Heart right ventricle (tissue), 16 donors: ENCODE results near the gene NT5C3A. TPM values are rescaled to one million over a fixed set of nuclear protein-coding genes. Genes with fewer than 3 reads are reported as not detected.

Experiments
- ATAC-seq, 8 donors: fragments of 200-7000 bp; cut with Tn5 transposase; one replicate each; pipeline ENCODE4 v1.9.1; 2020; ENCODE audit warnings: mild to moderate bottlenecking in 8 of 8, moderate library complexity in 8 of 8, moderate number of reproducible peaks in 1 of 8
- DNase-seq, 2 donors: peaks; one replicate each; pipeline ENCODE4 v3.0.0-alpha.2; 2020
- H3K27ac ChIP-seq, 10 donors: fragments of 200-600 bp; sonication (generic) in 2 of 10; one replicate each; pipeline versions ENCODE4 v1.5.0 to v1.8.0; 2020 to 2022; ENCODE audit warnings: mild to moderate bottlenecking in 3 of 10
- H3K27me3 ChIP-seq, 7 donors: fragments of 200-600 bp; one replicate each; pipeline ENCODE4 v1.8.0; 2021 to 2022; ENCODE audit warnings: mild to moderate bottlenecking in 2 of 7
- H3K36me3 ChIP-seq, 9 donors: fragments of 200-600 bp; sonication (generic) in 1 of 9; one replicate each; pipeline versions ENCODE4 v1.5.0 to v1.8.0; 2020 to 2022; ENCODE audit warnings: mild to moderate bottlenecking in 2 of 9
- H3K4me1 ChIP-seq, 9 donors: fragments of 200-600 bp; sonication (generic) in 1 of 9; one replicate each; pipeline versions ENCODE4 v1.5.0 to v1.8.0; 2020 to 2022; ENCODE audit warnings: mild to moderate bottlenecking in 4 of 9
- H3K4me3 ChIP-seq, 10 donors: fragments of 200-600 bp; sonication (generic) in 2 of 10; one replicate each; pipeline versions ENCODE4 v1.5.0 to v1.8.0; 2020 to 2022; ENCODE audit warnings: mild to moderate bottlenecking in 7 of 10, moderate library complexity in 2 of 10
- H3K9me3 ChIP-seq, 11 donors: fragments of 200-600 bp in 10 of 11; sonication (generic) in 2 of 11; one replicate each; pipeline versions ENCODE4 v1.5.0 to v1.8.0; 2013 to 2022; ENCODE audit warnings: mild to moderate bottlenecking in 2 of 11, control low read depth in 1 of 11, moderate library complexity in 1 of 11
- WGBS, 2 donors: extraction: QIAGEN DNeasy Blood & Tissue Kit; methylation state at CpG; one replicate each; pipeline ENCODE4 v1.1.7; 2013; ENCODE audit warnings: inconsistent platforms in 1 of 2; 5-methylcytosine and 5-hydroxymethylcytosine counted together
- intact Hi-C, 10 donors: fragments of 100-400 bp; cut with DNase I; formaldehyde crosslinking; loops; one replicate each; pipeline versions ENCODE4 v1.11.1 to v1.14.2; 2022
- polyA plus RNA-seq, 2 donors: library from polyadenylated mRNA; stranded (reverse); fragments of 200-250 nt; gene quantifications; one replicate each; pipeline ENCODE4 v1.2.3, GENCODE V29; 2013
- total RNA-seq, 10 donors: library from RNA; stranded (reverse); fragmentation: NEBNext Ultra II Directional in 3 of 10; extraction: Animal tissue kit (Norgen Biotek cat#: 25700) in 3 of 10; gene quantifications; one replicate each; pipeline versions ENCODE4 v1.2.1 to v1.2.4, GENCODE V29; 2021 to 2023
- TF ChIP-seq, protein P1 (sequence below), 9 donors: fragments of 200-600 bp; sonication (generic) in 2 of 9; IDR thresholded peaks; one replicate each; pipeline versions ENCODE4 v1.5.0 to v1.8.0; 2021 to 2022; ENCODE audit warnings: antibody characterized with exemption in 9 of 9, mild to moderate bottlenecking in 5 of 9, moderate library complexity in 1 of 9
- donor health status: Arrhythmogenic right ventricular cardiomyopathy.
- donor health status: ischemic (EF 13 %, LVEDD 7.1; RV severe dilation, severe dysfunction).
- donor health status: healthy with polysubstance abuse.
- donor health status: DM: no; HTN: yes; CAD: no.
- donor health status: DM: no; HTN: no; CAD: no.
- donor health status: ischemic (EF 25% LVEDD 6.9; RV normal size, moderate dysfunction).
- donor health status: ischemic (EF 25% LVEDD 5.7; RV mildly dilated, moderate dysfunction).
- donor health status: healthy.
- donor health status: DM: yes; HTN: yes; CAD: no.
- donor health status: Ischemic cardiomyopathy.
- donor health status: ischemic (EF 35%, LVEDD 5.7; RV mildly dilated, moderate dysfunction).
- donor health status: nonischemic (EF 11% LVEDD 7.7; RV severe dilation, severe dysfunction).
- donor health status: DM: yes; HTN: yes; CAD: no.
- donor health status: PGD.
- donor health status: ischemic (EF 29% LVEDD 5.4; RV normal size, mild dysfunction).
- donor health status: nonischemic (EF 23%, LVEDD 6.1; RV moderate dilation, normal function).

Gene NT5C3A
- total and polyA plus RNA-seq, 12 donors = 11.6 to 32.6 (median 18.9) TPM

DNA sequence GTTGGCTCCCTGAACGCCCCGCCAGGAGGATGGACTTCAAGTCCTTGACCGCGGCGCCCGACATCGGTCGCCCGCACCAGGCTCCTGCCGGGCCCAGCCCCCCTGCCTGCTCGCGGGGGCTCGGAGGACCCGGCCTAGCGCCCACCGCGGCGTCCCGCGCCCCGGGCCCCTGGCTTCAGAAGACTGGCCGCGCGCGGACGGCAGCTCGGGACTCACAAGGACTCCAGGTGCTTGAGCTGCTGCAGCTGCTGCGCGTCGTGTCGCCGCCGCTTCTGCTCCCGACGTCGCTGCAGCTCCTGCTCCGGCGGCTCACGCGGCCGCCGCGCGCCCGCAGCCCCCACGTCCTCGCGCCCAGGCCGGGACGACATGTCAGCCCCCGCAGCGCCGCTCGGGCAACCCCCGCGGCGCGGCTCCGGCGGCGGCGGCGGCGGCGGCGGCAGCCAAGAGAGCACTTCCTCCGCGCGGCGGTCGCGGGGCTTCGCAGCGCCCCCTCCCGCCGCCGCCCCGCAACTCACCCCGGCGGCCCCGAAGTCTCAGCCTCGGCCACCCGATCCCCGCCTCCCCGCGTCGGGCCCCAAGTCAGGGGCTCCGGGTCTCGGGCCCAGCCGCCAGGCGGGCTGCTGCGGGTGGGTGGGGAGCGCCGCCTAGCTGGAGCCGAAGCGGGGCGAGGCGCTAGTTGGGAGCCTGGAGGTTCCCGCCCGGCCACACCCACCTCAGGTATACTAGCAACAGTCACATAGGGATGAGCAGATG is 46.6 kb upstream of the NT5C3A start, which contains the start of gene RP9:
Gene RP9, minus strand, starts transcription at position 400 of the 753 bp plus-strand sequence. Its CDS starts 32 bp downstream, at position 368.
- intact Hi-C loops = loop anchor here in 6 of 10 donors (2.0 to 10.0 kb wide), 10 partner anchors 47 to 414 kb away; partner anchors contain the start of gene NT5C3A (in 2 of the 6)
- H3K27me3 ChIP-seq = peaks cover 0 to 9% (median 0%) of the 10 kb centered on the region in 7 donors
- WGBS, 2 donors = 0% methylated on average over 55 to 100 of the region's 100 CpGs
- H3K9me3 ChIP-seq = no peaks in the 10 kb centered on the region
- no peaks in the 10 kb centered on the region for H3K36me3 ChIP-seq
- TF ChIP-seq, protein P1, sequence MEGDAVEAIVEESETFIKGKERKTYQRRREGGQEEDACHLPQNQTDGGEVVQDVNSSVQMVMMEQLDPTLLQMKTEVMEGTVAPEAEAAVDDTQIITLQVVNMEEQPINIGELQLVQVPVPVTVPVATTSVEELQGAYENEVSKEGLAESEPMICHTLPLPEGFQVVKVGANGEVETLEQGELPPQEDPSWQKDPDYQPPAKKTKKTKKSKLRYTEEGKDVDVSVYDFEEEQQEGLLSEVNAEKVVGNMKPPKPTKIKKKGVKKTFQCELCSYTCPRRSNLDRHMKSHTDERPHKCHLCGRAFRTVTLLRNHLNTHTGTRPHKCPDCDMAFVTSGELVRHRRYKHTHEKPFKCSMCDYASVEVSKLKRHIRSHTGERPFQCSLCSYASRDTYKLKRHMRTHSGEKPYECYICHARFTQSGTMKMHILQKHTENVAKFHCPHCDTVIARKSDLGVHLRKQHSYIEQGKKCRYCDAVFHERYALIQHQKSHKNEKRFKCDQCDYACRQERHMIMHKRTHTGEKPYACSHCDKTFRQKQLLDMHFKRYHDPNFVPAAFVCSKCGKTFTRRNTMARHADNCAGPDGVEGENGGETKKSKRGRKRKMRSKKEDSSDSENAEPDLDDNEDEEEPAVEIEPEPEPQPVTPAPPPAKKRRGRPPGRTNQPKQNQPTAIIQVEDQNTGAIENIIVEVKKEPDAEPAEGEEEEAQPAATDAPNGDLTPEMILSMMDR (IDR thresholded peaks at IDR 0.05) = peak; percentile 52 to 83 (median 67)
- peak; percentile 69 to 95 (median 86) for ATAC-seq
- H3K4me1 ChIP-seq = peaks cover 12 to 54% (median 44%) of the 10 kb centered on the region in 9 donors
- H3K27ac ChIP-seq = peak within 1 kb of the TSS; percentile 56 to 94 (median 90)
- DNase-seq = peak; percentile 57 to 76
- H3K4me3 ChIP-seq = peak within 1 kb of the TSS; percentile 84 to 99 (median 98)

DNA sequence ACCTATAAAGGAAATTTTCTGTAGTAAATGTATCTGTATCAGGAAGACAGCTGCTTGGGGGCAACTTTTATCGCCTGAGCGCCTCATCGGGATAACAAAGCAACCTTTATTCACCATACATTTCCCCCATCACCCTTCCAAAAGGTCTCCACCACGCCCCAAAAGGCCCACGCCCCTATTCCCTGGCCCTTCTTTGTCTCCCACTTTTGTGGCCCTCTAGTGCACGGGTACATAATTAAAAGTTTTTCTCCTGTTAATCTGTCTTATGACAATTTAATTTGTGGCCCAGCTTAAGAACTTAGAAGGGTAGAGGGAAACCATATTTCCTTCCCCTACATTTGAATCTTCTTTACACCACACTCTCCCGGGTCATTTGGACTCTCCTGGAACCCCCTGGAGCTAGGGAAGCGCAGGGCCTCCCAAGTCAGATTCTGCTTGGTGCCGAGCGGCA is 46.0 kb upstream of the NT5C3A start:
- TF ChIP-seq, protein P1 (IDR thresholded peaks at IDR 0.05) = peak in 1 of 9 donors; percentile 3
- Histone ChIP-seq H3K4me3 (peak overlapping the region; percentile 84 to 99 (median 98)), H3K36me3 (peaks cover 0 to 3% (median 0%) of the 10 kb centered on the region in 9 donors), H3K9me3 (no peaks in the 10 kb centered on the region), H3K4me1 (peaks cover 12 to 55% (median 44%) of the 10 kb centered on the region in 9 donors), H3K27ac (peak overlapping the region; percentile 56 to 94 (median 90)), H3K27me3 (peaks cover 0 to 9% (median 0%) of the 10 kb centered on the region in 7 donors)
- 1% methylated on average over 10 of the region's 10 CpGs for WGBS, 2 donors
- intact Hi-C loops = loop anchor here in 6 of 10 donors (2.0 to 10.0 kb wide), 10 partner anchors 46 to 414 kb away; partner anchors contain the start of gene NT5C3A (in 2 of the 6)
- no peak for DNase-seq
- ATAC-seq = peak in 5 of 8 donors; percentile 5 to 24 (median 9)

DNA sequence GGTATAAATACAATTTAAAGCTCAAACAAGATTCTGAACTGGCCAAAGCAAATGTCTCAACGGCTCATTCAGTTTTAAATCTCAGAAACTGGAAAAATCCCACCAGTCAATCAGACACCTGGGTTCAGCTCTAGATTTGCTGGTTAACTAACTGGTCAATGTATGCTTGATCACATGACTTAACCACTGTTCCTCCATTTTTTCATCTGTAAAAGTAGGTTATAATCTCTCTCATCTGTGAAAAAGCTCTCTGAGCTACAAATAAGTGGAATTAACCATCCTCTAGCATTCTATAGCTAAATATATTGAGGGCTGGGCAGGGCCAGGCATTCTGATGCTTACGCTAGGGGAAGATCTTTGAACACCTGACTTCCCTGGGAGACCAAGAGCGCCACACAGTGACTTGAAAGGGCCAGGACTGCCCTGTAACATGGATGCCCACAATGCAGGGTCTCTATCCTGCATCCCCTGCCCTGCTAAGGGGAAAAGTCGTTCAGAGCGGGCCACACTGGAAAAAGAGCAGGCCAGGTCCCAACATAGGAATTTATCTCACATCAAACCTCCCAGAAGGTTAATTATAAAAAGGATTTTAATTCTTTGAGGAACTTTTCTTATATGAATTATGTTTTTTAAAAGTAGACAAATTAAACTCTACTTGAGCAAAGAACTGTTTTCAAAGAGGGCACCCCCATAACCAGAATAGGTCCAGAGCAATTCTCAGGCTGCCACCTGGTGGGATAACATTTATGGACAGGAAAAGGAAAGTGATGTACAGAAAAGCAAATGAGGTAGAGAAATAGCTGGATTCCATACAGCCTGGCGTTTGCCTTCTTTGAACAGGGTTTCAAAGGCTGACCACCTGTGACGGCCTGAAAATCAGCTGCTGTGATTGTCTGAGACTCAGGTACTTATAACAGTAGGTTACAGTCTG is 44.8 kb upstream of the NT5C3A start:
- peak in 1 of 2 donors; percentile 23 for DNase-seq
- peak overlapping the region in 6 of 10 donors; percentile 12 to 94 (median 90) for H3K27ac ChIP-seq
- peak in 3 of 8 donors; percentile 49 to 67 (median 59) for ATAC-seq

More for the DNA sequence above, 44.8 kb upstream of the NT5C3A start:
- Histone ChIP-seq H3K9me3 (no peaks in the 10 kb centered on the region), H3K4me1 (peaks cover 12 to 55% (median 44%) of the 10 kb centered on the region in 9 donors), H3K27me3 (peaks cover 0 to 9% (median 0%) of the 10 kb centered on the region in 7 donors), H3K4me3 (peak overlapping the region in 9 of 10 donors; percentile 84 to 99 (median 98)), H3K36me3 (peaks cover 0 to 15% (median 10%) of the 10 kb centered on the region in 9 donors)
- intact Hi-C loops = loop anchor here in 6 of 10 donors (2.0 to 10.0 kb wide), 10 partner anchors 45 to 413 kb away; partner anchors contain the start of gene NT5C3A (in 2 of the 6)
- TF ChIP-seq, protein P1 (IDR thresholded peaks at IDR 0.05) = peak; percentile 14 to 61 (median 41)
- 37 to 43% methylated on average over 7 of the region's 7 CpGs for WGBS, 2 donors
